ENCODE data around the gene LMO7. TPM values are rescaled to one million over a fixed set of nuclear protein-coding genes. Genes with fewer than 3 reads are reported as not detected.

Gene LMO7
- total RNA-seq, 1 experiment from 2014 or later = 9.3 TPM

GRCh38 chr13:75803164-75803611, 167.1 kb downstream of the LMO7 start:
- DNase-seq (ENCODE audit: low read depth) = no peak
- in situ Hi-C loops (cut with HindIII; ENCODE audit: low pct_unique_long_range_greater_than_20kb, low sequenced_read_pairs) = no loop called here

DNA sequence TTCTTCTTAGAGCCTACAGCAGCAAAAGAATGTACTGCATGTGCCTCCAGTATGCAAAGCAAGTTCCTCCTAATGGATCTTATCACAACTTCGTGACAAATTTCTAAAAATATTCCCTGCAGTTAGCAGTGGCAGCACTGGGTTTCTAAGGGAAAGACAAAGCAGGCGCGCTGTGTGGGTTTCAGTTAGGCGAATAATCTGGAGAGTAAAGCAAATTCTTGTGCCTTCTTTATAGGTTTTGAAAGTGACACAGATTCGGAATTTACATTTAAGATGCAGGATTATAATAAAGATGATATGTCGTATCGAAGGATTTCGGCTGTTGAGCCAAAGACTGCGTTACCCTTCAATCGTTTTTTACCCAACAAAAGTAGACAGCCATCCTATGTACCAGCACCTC, 167.9 kb downstream of the LMO7 start:
- no peak for DNase-seq (ENCODE audit: low read depth)
- in situ Hi-C loops (cut with HindIII; ENCODE audit: low pct_unique_long_range_greater_than_20kb, low sequenced_read_pairs) = no loop called here

- in situ Hi-C loops (cut with HindIII; ENCODE audit: low pct_unique_long_range_greater_than_20kb, low sequenced_read_pairs) = no loop called here
- no peak for DNase-seq (ENCODE audit: low read depth)
These were observed 168.5 kb downstream of the LMO7 start for GRCh38 chr13:75804605-75805004.

GRCh38 chr13:75806117-75806516, 170.0 kb downstream of the LMO7 start:
- no peak for DNase-seq (ENCODE audit: low read depth)
- in situ Hi-C loops (cut with HindIII; ENCODE audit: low pct_unique_long_range_greater_than_20kb, low sequenced_read_pairs) = no loop called here

GRCh38 chr13:75811361-75811760, 175.2 kb downstream of the LMO7 start:
- in situ Hi-C loops (cut with HindIII; ENCODE audit: low pct_unique_long_range_greater_than_20kb, low sequenced_read_pairs) = no loop called here
- no peak for DNase-seq (ENCODE audit: low read depth)

GRCh38 chr13:75811841-75812240, 175.7 kb downstream of the LMO7 start:
- DNase-seq (ENCODE audit: low read depth) = no peak
- in situ Hi-C loops (cut with HindIII; ENCODE audit: low pct_unique_long_range_greater_than_20kb, low sequenced_read_pairs) = no loop called here

DNA sequence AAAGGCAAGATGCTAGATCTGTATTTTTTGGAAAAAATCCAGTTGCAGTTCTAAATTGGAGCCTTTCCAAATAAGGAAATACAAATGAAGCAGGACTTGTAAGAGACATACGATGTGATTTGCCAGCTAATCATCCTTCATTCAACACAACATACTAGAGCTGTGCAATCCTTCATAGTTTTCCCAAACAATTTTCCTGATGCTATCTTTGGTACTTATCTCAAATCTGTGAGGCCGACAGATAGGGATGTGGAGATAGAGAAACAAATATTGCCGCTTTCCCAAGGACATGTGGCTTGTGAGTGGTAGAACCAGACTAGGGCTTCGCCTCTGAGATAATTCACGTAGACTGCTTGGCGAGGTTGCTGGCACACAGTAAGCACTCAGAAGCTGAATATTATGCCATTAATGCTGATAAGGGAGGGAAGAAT, 176.6 kb downstream of the LMO7 start:
- in situ Hi-C loops (cut with HindIII; ENCODE audit: low pct_unique_long_range_greater_than_20kb, low sequenced_read_pairs) = no loop called here
- DNase-seq (ENCODE audit: low read depth) = no peak

- DNase-seq (ENCODE audit: low read depth) = no peak
- in situ Hi-C loops (cut with HindIII; ENCODE audit: low pct_unique_long_range_greater_than_20kb, low sequenced_read_pairs) = no loop called here
These were observed 177.2 kb downstream of the LMO7 start for GRCh38 chr13:75813323-75813722.

GRCh38 chr13:75818179-75818967, 182.2 kb downstream of the LMO7 start:
- in situ Hi-C loops (cut with HindIII; ENCODE audit: low pct_unique_long_range_greater_than_20kb, low sequenced_read_pairs) = no loop called here
- no peak for DNase-seq (ENCODE audit: low read depth)

DNA sequence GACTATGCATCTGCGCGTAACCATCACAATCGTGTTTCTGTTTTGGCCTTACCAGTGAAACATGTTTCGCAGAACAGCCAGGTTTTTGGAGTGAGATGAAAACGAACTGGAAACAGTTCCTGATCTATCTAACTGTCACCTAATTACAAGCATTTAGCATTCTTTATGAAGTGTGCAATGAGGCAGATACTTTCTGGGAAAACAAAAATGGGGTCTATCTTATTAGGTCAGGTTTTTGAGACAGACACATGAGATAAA, 182.8 kb downstream of the LMO7 start:
- in situ Hi-C loops (cut with HindIII; ENCODE audit: low pct_unique_long_range_greater_than_20kb, low sequenced_read_pairs) = no loop called here
- no peak for DNase-seq (ENCODE audit: low read depth)

DNA sequence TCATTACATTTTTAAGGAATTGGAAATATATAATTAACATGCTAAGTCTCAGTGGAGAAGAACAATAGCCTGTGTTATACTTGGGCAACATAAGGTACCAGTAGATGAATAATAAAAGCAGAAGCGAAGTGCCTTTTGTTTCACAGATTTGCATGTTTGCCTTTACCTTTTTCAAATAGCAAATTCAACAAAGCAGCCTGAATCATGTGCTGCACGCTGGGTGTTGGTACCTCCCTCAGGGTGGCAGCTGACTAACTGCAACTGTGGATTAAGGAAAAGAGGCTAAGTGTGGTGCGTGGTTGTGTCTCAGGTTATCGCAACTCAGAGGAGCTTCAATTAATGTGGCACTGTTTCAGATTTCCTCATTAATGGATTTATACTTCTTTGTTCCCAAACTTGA, 189.0 kb downstream of the LMO7 start:
- in situ Hi-C loops (cut with HindIII; ENCODE audit: low pct_unique_long_range_greater_than_20kb, low sequenced_read_pairs) = no loop called here
- no peak for DNase-seq (ENCODE audit: low read depth)

- no peak for DNase-seq (ENCODE audit: low read depth)
- in situ Hi-C loops (cut with HindIII; ENCODE audit: low pct_unique_long_range_greater_than_20kb, low sequenced_read_pairs) = no loop called here
These were observed 189.5 kb downstream of the LMO7 start for GRCh38 chr13:75825594-75825993.

- in situ Hi-C loops (cut with HindIII; ENCODE audit: low pct_unique_long_range_greater_than_20kb, low sequenced_read_pairs) = no loop called here
- DNase-seq (ENCODE audit: low read depth) = no peak
These were observed 190.3 kb downstream of the LMO7 start for GRCh38 chr13:75826391-75826790.

DNA sequence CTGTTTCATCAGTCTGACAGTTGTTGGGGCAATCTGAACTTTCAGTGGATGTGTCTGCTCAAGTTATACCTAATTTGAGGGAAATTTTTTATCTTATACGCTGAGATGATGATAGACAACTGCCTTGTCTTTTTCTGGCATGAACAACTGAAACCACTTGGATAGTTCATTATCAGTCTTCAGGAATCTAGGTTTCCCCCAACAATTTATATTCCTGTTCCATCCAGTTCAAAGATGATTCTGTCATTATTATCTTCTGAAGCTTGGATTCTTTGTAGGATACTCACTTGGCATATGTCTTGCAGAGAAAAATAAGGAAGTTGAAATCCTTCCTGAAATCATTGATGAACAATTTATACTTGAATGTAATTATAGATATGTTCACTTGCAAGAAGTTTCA, 193.7 kb downstream of the LMO7 start:
- in situ Hi-C loops (cut with HindIII; ENCODE audit: low pct_unique_long_range_greater_than_20kb, low sequenced_read_pairs) = no loop called here
- DNase-seq (ENCODE audit: low read depth) = no peak

DNA sequence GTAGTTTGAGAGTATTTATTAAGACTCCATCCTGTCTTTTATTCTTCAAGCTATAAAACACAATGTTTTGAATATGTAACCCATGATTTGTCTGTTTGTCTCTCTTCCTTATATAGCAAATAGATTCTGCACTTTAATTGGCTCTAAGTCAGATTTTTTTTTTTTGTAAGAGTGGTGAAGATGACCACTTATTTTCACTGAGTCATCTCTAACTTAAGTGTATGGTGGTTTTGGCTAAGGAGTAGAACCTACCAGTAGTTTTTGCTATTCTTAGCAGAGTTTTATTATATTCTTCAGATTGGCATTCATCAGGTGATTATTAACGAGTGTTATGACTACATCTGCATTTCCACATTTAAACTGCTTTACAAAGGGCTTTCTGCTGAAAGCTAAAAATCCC, 194.7 kb downstream of the LMO7 start:
- in situ Hi-C loops (cut with HindIII; ENCODE audit: low pct_unique_long_range_greater_than_20kb, low sequenced_read_pairs) = no loop called here
- DNase-seq (ENCODE audit: low read depth) = no peak

DNA sequence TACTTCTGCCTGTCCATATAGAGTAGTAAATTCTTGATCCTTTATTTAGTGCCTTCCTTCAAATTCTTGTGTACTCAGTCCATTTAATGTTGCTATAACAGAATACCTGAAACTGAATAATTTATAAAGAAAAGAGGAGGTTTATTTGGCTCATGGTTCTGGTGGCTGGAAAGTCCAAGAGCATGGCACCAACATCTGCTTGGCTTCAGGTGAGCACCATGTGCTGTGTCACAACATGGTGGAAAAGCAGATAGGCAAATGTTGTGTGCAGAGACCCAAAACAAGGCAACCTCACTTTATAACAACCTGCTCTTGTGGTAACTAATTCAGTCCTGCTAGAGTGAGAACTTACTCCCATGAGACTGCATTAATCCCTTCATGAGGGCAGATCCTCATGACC, 195.3 kb downstream of the LMO7 start:
- no peak for DNase-seq (ENCODE audit: low read depth)
- in situ Hi-C loops (cut with HindIII; ENCODE audit: low pct_unique_long_range_greater_than_20kb, low sequenced_read_pairs) = no loop called here

GRCh38 chr13:75832812-75833211, 196.7 kb downstream of the LMO7 start:
- in situ Hi-C loops (cut with HindIII; ENCODE audit: low pct_unique_long_range_greater_than_20kb, low sequenced_read_pairs) = no loop called here
- no peak for DNase-seq (ENCODE audit: low read depth)

- in situ Hi-C loops (cut with HindIII; ENCODE audit: low pct_unique_long_range_greater_than_20kb, low sequenced_read_pairs) = no loop called here
These were observed 200.3 kb downstream of the LMO7 start for GRCh38 chr13:75836441-75836840.

DNA sequence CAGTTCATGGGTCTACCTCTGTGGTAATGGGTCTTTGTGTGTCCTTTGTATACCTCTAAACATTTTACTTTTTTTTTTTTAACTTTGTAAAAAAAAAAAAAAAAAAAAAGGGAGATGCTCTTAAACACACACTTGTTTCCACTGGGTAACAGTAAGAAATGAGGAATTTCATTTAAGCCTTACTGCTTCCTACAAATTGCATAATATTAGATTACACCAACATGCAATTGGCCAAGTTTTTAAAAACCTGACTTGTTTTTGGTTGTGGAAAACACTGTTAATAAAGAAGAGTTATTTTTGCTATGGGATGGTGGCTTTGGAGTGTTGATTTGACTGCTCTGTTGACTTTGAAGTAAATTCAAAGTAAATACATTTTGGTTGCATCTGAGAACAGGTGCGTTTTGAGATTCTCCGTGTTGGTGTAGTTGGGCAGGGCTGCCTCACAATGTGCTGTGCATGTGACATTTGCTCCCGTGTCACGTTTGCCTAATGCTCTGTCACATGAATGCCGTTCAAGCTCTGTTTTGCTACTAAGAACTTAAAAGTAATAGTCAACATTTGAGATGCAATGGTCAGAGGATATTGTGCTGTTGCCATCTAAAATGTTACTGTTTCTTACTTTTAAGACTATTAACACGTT, 202.4 kb downstream of the LMO7 start:
- DNase-seq (ENCODE audit: low read depth) = no peak
- in situ Hi-C loops (cut with HindIII; ENCODE audit: low pct_unique_long_range_greater_than_20kb, low sequenced_read_pairs) = no loop called here

More at GRCh38 chr13:75836441-75836840, 200.3 kb downstream of the LMO7 start:
- no peak for DNase-seq (ENCODE audit: low read depth)

DNA sequence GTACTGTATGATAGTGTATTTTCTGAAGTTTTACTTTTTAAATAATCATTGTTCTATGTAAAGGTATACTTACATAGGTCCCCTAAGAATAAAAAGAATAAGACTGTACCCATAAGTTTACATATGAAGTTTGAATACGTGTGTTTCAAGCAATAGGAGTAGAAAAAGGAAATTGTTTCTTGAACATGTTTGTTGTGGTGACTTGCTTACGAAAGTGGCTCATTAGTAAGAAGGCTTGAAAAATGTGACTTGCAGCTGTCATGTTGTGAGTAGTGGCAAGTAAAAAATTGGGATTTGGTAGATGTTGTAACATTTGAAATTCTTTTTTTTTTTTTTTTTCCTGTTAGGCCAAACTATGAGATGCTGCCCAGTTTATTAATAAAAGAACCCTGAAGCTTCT, 203.3 kb downstream of the LMO7 start:
- no peak for DNase-seq (ENCODE audit: low read depth)
- in situ Hi-C loops (cut with HindIII; ENCODE audit: low pct_unique_long_range_greater_than_20kb, low sequenced_read_pairs) = no loop called here
